Measurements from ENCODE around the gene UFSP2.

UFSP2 gene

GRCh38 chr4:185425647-185426352 lies at the start of gene UFSP2:
UFSP2 (minus strand) TSS chr4:185425964; CDS start chr4:185425868, 96 bp downstream.
- DNase-seq = peak; percentile 76

GRCh38 chr4:185473247-185473646 lies 47.5 kb upstream of the UFSP2 start:
- DNase-seq = no peak

DNA sequence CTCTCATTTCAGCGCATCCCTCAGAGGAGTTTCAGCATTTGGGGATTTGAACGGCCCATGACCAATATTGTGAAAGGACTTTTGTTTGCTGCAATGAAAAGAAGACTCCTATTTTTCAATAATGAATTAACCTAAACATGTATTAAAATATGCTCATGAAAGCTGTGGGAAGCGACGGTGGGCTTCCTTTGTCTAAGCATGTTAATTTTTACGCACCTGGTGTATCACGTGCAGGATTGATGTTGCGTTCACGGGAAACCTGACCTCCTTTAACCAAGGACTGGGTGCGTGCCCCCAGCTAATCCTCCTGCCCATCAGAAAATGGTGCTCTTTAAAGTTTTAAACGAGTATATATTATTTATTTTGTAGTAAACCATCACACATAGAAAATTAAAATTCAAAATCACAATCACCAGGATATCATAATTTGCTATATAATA lies 46.4 kb upstream of the UFSP2 start:
- DNase-seq = no peak

- DNase-seq = peak; percentile 85
Measured at GRCh38 chr4:185471235-185472102, 45.7 kb upstream of the UFSP2 start, which contains the start of gene CCDC110. CCDC110 (minus strand) TSS chr4:185471733; CDS start chr4:185471683, 50 bp downstream.

DNA sequence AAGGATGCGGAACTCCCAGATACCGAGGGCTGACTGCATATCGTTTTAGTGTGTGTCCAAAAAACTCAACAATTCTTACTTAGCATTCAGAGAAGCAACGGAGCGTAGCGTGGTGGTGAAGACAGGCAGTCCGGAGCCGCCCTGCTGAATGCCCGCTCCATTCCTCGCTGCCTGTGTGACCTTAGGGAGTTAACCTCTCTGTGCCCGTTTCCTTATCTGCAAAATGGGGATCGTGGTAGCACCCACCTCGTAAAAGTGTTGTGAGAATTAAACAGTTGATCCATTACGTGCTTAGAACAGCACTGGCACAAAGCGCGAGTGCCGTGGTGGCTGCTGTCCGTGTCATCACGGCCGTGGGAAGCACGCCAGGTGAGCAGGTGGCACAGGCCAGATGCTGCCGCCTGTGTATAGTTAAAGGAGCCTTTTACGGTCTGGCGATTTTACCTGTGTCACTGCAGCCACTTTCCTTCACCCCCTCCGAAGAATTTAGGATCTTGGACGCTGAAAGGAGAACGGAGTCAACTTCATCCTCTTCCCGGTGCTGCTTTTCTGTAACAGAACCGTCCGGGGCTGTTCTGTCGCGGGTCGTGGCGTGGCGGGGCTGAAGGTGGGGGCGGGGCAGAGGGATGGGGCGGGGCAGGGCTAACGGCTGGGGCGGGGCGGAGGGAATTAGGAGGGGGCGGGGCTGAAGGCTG lies 44.9 kb upstream of the UFSP2 start:
- peak; percentile 53 for DNase-seq

- DNase-seq = no peak
Measured at GRCh38 chr4:185469580-185470154, 43.9 kb upstream of the UFSP2 start.

- DNase-seq = no peak
Measured at GRCh38 chr4:185468999-185469398, 43.2 kb upstream of the UFSP2 start.

GRCh38 chr4:185467991-185468390 lies 42.2 kb upstream of the UFSP2 start:
- DNase-seq = no peak

- no peak for DNase-seq
Measured at GRCh38 chr4:185467101-185467500, 41.3 kb upstream of the UFSP2 start.

DNA sequence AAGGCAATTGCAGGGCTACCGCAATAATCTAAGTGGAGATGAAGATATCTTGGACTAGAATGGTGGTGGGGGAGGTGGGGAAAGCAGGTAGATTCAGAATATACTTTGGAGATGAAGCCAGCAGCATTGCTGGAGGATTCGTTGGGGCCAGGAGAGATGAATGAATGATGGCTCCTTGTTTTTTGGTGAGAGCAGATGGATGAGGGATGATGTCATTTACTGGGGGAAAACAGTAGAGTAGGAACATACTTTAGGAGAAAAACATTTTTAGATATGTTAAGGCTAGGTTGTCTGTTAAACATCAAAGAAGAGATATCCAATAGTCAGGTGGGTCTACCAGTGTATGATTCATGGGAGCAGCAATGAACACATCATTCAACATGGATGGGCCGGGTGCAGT lies 39.9 kb upstream of the UFSP2 start:
- DNase-seq = no peak

GRCh38 chr4:185464887-185465286 lies 39.1 kb upstream of the UFSP2 start:
- no peak for DNase-seq

DNA sequence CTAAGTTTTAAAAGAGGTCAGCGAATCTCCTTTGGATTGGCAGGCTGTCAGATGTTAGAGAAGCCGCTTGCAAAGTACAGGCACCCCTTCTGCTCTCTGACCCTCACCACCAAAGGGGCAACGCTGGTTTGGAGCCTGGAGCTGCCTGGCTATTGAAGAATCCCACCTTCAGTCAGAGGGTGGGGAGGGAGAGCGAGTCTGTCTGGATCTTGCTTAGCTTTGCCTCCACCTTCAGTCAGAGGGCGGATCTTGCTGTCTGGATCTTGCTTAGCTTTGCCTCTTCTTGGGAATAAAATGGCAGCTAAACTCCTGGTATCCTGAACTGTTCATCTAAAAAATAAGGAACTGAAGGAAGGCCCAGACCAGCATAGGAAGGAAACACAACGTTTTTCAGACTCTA lies 38.4 kb upstream of the UFSP2 start:
- no peak for DNase-seq

- no peak for DNase-seq
Measured at GRCh38 chr4:185463541-185463940, 37.8 kb upstream of the UFSP2 start.

- no peak for DNase-seq
Measured at GRCh38 chr4:185461565-185461964, 35.8 kb upstream of the UFSP2 start.

DNA sequence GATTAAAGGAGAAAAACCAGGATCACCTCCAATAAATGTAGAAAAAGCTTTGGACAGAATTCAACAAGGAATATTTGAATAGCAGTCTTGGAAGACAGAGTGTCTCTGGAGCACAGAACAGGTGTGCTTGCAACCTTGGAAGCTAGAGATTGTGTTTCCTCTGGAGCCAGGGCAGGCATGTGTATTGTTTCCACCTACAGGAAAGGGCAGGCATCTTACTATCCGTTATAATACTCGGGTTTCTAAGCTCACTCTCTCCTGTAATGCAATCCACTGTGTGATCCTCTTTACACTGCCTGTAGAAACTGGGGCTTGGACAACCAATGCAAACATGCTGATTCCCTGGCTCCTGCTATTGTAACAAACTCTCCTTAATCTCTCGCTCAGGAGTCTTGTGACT lies 31.4 kb upstream of the UFSP2 start:
- no peak for DNase-seq

GRCh38 chr4:185456131-185456530 lies 30.4 kb upstream of the UFSP2 start:
- DNase-seq = no peak

DNA sequence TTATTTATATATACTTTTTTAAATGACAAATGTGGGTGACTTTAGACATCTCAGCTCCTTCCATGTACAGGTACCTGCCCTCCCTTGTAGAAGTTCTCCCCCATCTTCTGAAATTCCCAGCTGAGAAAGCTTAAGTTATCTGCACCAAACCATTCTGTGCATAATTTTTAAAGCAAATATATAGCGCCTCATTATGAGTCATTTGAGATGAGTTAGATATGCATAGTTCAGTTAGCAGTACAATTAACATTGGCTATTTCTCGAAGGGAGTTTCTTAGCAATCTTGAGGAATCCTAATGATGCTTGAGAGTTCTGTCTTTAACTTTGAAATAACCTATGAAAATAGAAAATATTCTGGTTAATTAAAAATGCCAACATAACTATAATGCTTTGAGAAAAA lies 19.4 kb upstream of the UFSP2 start:
- DNase-seq = no peak

DNA sequence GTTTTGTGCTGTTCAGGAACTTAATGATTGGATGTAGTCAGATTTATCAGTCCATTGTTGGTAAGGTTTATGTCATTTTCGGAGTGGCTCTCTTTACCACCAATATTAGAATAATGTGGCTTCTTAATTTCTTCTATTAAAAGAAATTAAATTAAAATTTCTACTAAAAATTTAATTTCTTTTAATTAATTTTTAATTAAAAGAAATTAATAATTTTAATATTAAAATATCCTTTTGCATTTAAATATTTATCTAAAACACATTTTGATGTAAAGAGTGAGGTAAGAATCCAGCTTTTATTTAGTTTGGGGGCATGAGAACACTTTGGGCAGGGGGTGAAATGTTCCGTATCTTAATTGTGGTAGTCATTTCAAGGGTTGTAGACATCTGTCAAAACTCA lies 15.7 kb upstream of the UFSP2 start:
- no peak for DNase-seq

- no peak for DNase-seq
Measured at GRCh38 chr4:185437809-185438208, 12.0 kb upstream of the UFSP2 start.

GRCh38 chr4:185435466-185435865 lies 9.7 kb upstream of the UFSP2 start:
- no peak for DNase-seq

DNA sequence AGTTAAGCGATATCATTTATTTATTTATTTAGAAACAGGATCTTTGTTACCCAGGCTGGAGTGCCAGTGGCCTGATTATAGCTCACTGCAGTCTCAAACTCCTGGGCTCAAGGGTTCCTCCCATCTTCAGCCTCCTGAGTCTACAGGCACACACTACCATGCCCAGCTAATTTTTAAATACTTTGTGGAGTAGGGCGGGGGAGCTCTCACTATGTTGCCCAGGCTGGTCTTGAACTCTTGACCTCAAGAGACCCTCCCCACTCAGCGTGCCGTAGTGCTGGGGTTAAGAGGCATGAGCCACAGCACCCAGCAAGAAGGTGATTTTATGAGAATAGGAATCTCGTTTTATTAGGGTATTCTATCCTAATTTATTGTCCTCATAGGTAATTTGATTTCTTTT lies 3.9 kb upstream of the UFSP2 start:
- DNase-seq = no peak

- DNase-seq = no peak
Measured at GRCh38 chr4:185426960-185427688, 1.4 kb upstream of the UFSP2 start.

Measured in NCI-H1092 (cell line).